Transverse colon (tissue), 4 donors: ENCODE results near the gene SDK2. TPM values are rescaled to one million over a fixed set of nuclear protein-coding genes. Genes with fewer than 3 reads are reported as not detected.

ENCODE experiments used
- DNase-seq: peaks from one replicate; pipeline ENCODE4 v3.0.0-alpha.2; 2019
- H3K27ac ChIP-seq, 4 donors: fragments of 200-600 bp; sonication (generic); 2 replicates each; pipeline ENCODE4 v1.5.1; 2016 to 2018; ENCODE audit warnings: inconsistent platforms in 4 of 4
- H3K27me3 ChIP-seq: fragments of 200-600 bp; sonication (generic); 2 replicates; pipeline ENCODE4 v1.5.1; 2017; ENCODE audit warnings: inconsistent platforms
- H3K36me3 ChIP-seq, 4 donors: fragments of 200-600 bp; sonication (generic); 2 replicates each; pipeline ENCODE4 v1.5.1; 2017 to 2019; ENCODE audit warnings: inconsistent platforms in 4 of 4
- H3K4me1 ChIP-seq, 4 donors: fragments of 200-600 bp; sonication (generic); 2 replicates each; pipeline ENCODE4 v1.5.1; 2017 to 2020; ENCODE audit warnings: inconsistent platforms in 4 of 4
- H3K4me3 ChIP-seq, 4 donors: fragments of 200-600 bp; sonication (generic); 1 replicate in 1 of 4; 2 replicates in 3 of 4; pipeline versions ENCODE4 v1.5.1 to v1.6.1; 2017 to 2019; ENCODE audit warnings: inconsistent platforms in 4 of 4
- H3K9me3 ChIP-seq, 2 donors: fragments of 200-600 bp; sonication (generic); 2 replicates each; pipeline ENCODE4 v1.5.1; 2017 to 2019; ENCODE audit warnings: inconsistent platforms in 2 of 2
- EP300 ChIP-seq: sonication (generic); formaldehyde crosslinking; IDR thresholded peaks from one replicate; pipeline ENCODE4 v1.6.1; 2017; ENCODE audit warnings: antibody characterized with exemption, low read depth
- POLR2A ChIP-seq: fragments of 450-650 bp; IDR thresholded peaks from one replicate; pipeline ENCODE4 v1.6.1; 2016; ENCODE audit warnings: antibody characterized with exemption, mild to moderate bottlenecking, moderate library complexity
- POLR2AphosphoS5 ChIP-seq, 3 donors: sonication (generic); formaldehyde crosslinking; IDR thresholded peaks; one replicate each; pipeline ENCODE4 v1.6.1; 2016; ENCODE audit warnings: antibody characterized with exemption in 3 of 3
- WGBS, 2 donors: methylation state at CpG; one replicate each; pipeline ENCODE4 v1.1.5; 2018; ENCODE audit warnings: low coverage in 1 of 2; 5-methylcytosine and 5-hydroxymethylcytosine counted together
- in situ Hi-C, 4 donors: fragments of 200-750 bp; cut with MboI; loops; one replicate each; pipeline versions ENCODE4 v1.15.0 to v1.15.1; 2017; ENCODE audit warnings: low sequenced_read_pairs in 3 of 4, low pct_ligation_motif_present in 1 of 4, low pct_unique_long_range_greater_than_20kb in 1 of 4
- intact Hi-C: fragments of 100-400 bp; cut with DNase I; formaldehyde crosslinking; loops from one replicate; pipeline ENCODE4 v1.15.1; 2023; ENCODE audit warnings: low total_unique reads
- total RNA-seq, 4 donors: library from RNA; depleted of rRNA; stranded (reverse); fragments of >200 nt; gene quantifications; one replicate each; pipeline ENCODE4 v1.1.0, GENCODE V29; 2016
- TF ChIP-seq, protein P1 (sequence below), 5 experiments: fragments of 200-600 bp in 3 of 5; fragments of 450-650 bp in 2 of 5; sonication (generic) in 3 of 5; IDR thresholded peaks; 1 replicate in 2 of 5; 2 replicates in 3 of 5; pipeline ENCODE4 v1.5.1; 2016 to 2017; ENCODE audit warnings: antibody characterized with exemption in 5 of 5, inconsistent platforms in 3 of 5, mild to moderate bottlenecking in 2 of 5, moderate library complexity in 1 of 5

The SDK2 gene
- total RNA-seq, 4 donors from 2014 or later = 2.6 to 9.8 (median 3.4) TPM

DNA sequence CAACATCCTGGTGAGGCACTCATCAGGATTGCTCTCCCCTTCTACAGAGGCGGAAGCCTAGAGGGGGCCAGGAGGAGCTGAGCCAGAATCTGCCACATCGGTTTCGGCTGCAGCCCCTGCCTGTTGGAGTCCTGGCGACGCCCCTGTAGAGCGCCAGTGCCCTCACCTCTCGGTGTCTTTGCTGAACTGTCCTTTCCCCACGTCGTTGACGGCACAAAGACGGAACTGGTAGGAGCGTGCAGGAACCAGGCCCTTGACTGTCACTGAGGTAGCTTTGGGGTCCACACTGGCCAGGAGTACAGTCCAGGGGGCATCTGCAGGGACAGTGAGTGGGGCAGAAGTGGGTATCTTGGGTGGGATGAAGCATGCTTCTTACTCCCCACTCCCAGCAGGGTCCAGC is 222.1 kb downstream of the SDK2 start:
- intact Hi-C loops = no loop called here
- Histone ChIP-seq H3K4me3 (no peak overlapping the region), H3K36me3 (no peaks in the 10 kb centered on the region), H3K27me3 (no peaks in the 10 kb centered on the region), H3K9me3 (no peaks in the 10 kb centered on the region), H3K27ac (no peak overlapping the region), H3K4me1 (no peaks in the 10 kb centered on the region)
- WGBS, 2 donors = 92 to 100% methylated on average over 7 to 12 of the region's 12 CpGs
- DNase-seq = no peak
- TF ChIP-seq POLR2AphosphoS5 (IDR thresholded peaks at IDR 0.05) = no peak
- TF ChIP-seq, protein P1, sequence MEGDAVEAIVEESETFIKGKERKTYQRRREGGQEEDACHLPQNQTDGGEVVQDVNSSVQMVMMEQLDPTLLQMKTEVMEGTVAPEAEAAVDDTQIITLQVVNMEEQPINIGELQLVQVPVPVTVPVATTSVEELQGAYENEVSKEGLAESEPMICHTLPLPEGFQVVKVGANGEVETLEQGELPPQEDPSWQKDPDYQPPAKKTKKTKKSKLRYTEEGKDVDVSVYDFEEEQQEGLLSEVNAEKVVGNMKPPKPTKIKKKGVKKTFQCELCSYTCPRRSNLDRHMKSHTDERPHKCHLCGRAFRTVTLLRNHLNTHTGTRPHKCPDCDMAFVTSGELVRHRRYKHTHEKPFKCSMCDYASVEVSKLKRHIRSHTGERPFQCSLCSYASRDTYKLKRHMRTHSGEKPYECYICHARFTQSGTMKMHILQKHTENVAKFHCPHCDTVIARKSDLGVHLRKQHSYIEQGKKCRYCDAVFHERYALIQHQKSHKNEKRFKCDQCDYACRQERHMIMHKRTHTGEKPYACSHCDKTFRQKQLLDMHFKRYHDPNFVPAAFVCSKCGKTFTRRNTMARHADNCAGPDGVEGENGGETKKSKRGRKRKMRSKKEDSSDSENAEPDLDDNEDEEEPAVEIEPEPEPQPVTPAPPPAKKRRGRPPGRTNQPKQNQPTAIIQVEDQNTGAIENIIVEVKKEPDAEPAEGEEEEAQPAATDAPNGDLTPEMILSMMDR (IDR thresholded peaks at IDR 0.05) = no peak
- no peak for TF ChIP-seq POLR2A
- no peak for TF ChIP-seq EP300
- in situ Hi-C loops = loop anchor here in 1 of 4 donors (10.0 kb wide), 1 partner anchor 283 kb away; no protein-coding TSS in a partner anchor

DNA sequence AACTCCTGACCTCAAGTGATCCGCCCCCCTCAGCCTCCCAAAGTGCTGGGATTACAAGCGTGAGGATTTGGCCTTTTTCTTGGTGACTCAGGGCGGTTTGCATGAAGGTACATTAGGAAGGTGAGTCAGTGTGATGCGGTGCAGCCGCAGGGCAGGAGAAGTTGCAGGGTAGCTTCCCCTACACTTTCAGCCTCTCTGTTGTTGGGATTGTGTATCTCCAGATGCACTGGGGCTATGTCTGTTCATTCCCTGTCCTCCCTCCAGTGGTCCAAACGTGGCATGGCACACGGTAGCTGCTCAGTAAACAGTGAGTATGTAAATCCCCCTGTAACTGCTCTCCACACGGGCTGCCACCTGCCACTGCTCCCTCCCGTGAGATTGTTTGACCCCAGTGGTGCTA is 223.3 kb downstream of the SDK2 start:
- intact Hi-C loops (no loop called here), in situ Hi-C loops (loop anchor here in 1 of 4 donors (10.0 kb wide), 1 partner anchor 284 kb away; no protein-coding TSS in a partner anchor)

DNA sequence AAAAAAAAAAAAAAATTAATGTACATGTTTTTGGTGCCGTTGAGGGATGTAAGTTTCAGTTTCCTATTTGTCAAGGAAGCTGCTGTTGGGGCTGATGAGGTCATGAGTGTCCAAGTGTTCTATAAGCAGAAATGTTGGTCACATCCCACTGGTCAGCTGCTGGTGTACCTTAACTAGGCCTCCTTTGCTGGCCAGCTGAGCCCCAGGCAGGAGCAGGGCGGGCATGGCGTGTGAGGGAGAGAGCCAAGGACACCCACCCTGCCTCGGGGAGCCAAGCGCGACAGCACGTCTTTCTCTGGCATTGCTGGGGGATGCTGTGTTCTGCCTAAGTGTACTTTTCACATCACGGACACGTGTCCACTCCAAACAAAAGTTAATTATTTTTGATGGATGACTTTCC is 224.4 kb downstream of the SDK2 start:
- TF ChIP-seq POLR2A (no peak), EP300 (no peak), POLR2AphosphoS5 (IDR thresholded peaks at IDR 0.05) (no peak)
- TF ChIP-seq, protein P1 (IDR thresholded peaks at IDR 0.05) = no peak
- DNase-seq = no peak
- intact Hi-C loops (no loop called here), in situ Hi-C loops (loop anchor here in 1 of 4 donors (10.0 kb wide), 1 partner anchor 285 kb away; no protein-coding TSS in a partner anchor)
- no peaks in the 10 kb centered on the region for H3K9me3 ChIP-seq
- 38 to 74% methylated on average over 2 to 7 of the region's 9 CpGs for WGBS, 2 donors
- H3K27me3 ChIP-seq = no peaks in the 10 kb centered on the region
- no peak overlapping the region for H3K4me3 ChIP-seq
- no peaks in the 10 kb centered on the region for H3K4me1 ChIP-seq
- no peak overlapping the region for H3K27ac ChIP-seq
- H3K36me3 ChIP-seq = no peaks in the 10 kb centered on the region

More for the DNA sequence above, 223.3 kb downstream of the SDK2 start:
- DNase-seq = no peak
- Histone ChIP-seq H3K27ac (no peak overlapping the region), H3K9me3 (no peaks in the 10 kb centered on the region), H3K27me3 (no peaks in the 10 kb centered on the region), H3K4me3 (no peak overlapping the region), H3K4me1 (no peaks in the 10 kb centered on the region), H3K36me3 (no peaks in the 10 kb centered on the region)
- TF ChIP-seq EP300 (no peak), POLR2A (no peak)
- TF ChIP-seq, protein P1 (IDR thresholded peaks at IDR 0.05) = no peak
- WGBS, 2 donors = 80% methylated on average over 9 of the region's 9 CpGs; no CpG with 5 or more reads in 1 of the 2 donors

DNA sequence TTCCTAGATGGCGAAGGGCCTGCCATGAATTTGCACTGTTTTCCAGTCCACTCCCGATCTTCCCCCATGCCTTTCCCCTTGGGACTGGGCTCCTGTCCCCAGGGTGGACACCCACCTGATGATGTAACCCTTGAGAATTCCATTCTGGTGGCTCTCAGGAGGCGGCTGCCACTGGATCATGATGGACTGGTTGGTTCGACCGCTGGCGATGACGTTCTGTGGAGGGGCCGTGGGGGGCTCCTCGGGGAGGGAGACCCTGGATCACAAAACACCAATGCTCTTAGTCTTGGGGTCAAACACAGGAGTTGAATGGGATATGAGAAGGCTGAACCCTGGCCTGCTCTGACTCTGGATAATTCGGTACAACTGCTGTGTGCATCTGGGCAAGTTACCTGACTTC is 225.2 kb downstream of the SDK2 start:
- TF ChIP-seq, protein P1 (IDR thresholded peaks at IDR 0.05) = no peak
- TF ChIP-seq POLR2AphosphoS5 (IDR thresholded peaks at IDR 0.05) (no peak), EP300 (no peak), POLR2A (no peak)
- no peaks in the 10 kb centered on the region for H3K9me3 ChIP-seq
- no peak for DNase-seq
- no peak overlapping the region for H3K27ac ChIP-seq
- WGBS, 2 donors = 68 to 85% methylated on average over 2 to 10 of the region's 10 CpGs
- no peaks in the 10 kb centered on the region for H3K4me1 ChIP-seq
- no peak overlapping the region for H3K4me3 ChIP-seq
- no peaks in the 10 kb centered on the region for H3K27me3 ChIP-seq
- intact Hi-C loops = no loop called here
- H3K36me3 ChIP-seq = no peaks in the 10 kb centered on the region
- in situ Hi-C loops = no loop called here
